ENCODE results near the gene EDC4.
"Not testable (repeated sequence)": the region's sequence is repeated elsewhere in the genome, so short reads cannot be mapped to it uniquely, and the experiment has no call there.

Gene EDC4

DNA sequence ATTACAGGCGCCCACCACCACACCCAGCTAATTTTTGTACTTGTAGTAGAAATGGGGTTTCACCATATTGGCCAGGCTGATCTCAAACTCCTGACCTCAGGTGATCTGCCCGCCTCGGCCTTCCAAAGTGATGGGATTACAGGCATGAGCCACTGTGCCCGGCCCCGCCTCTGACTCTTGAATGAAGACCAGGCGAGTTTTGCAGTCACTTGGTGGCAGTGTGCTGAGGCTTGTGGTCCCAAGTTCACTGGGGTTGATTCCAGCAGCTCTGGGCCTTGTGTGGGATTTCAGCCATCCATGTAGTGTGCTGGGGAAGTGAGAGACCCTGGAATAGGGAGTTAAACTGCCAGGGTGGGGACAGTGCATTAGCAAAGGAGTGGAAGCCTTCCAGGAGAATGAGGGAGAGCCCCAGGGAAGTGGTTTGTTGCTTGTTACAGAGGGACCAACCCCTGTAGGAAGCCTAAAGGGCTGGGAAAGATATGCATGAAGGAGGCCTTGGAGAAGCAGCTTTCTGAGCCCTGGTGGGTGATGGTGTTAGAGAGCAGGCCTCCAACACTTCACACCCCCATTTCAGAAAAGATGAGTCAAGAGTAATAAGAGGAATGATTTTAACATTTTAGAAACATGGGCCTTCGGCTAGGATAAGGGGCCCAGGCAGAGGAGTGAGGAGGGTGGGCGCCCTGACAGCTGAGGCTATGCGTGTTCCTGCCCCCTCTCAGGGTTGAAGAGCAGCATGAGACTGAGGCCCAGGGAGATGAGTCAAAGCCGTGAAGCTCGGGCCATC, 34.7 kb downstream of the EDC4 start:
- no peaks in the 10 kb centered on the region for H3K4me1 ChIP-seq (ENCODE audit: control insufficient read depth, insufficient read depth, low read length)
- H3K36me3 ChIP-seq (ENCODE audit: control insufficient read depth, insufficient read depth, low read length): peaks cover 12% of the 10 kb centered on the region
- no peak overlapping the region for H3K4me3 ChIP-seq (ENCODE audit: insufficient read depth, low read depth, low read length)
- WGBS, 2 experiments: 89% methylated on average over 11 of the region's 11 CpGs
- H3K9me3 ChIP-seq (ENCODE audit: control insufficient read depth, low read length): no peaks in the 10 kb centered on the region
- no peaks in the 10 kb centered on the region for H3K27me3 ChIP-seq (ENCODE audit: control insufficient read depth, insufficient read depth, low read length, poor library complexity, severe bottlenecking)
- H3K27ac ChIP-seq (ENCODE audit: insufficient read depth, low read depth, low read length, poor library complexity, severe bottlenecking): no peak overlapping the region

- H3K27me3 ChIP-seq (ENCODE audit: control insufficient read depth, insufficient read depth, low read length, poor library complexity, severe bottlenecking): no peaks in the 10 kb centered on the region
- no peak overlapping the region for H3K4me3 ChIP-seq (ENCODE audit: insufficient read depth, low read depth, low read length)
- peaks cover 12% of the 10 kb centered on the region for H3K36me3 ChIP-seq (ENCODE audit: control insufficient read depth, insufficient read depth, low read length)
- H3K27ac ChIP-seq (ENCODE audit: insufficient read depth, low read depth, low read length, poor library complexity, severe bottlenecking): no peak overlapping the region
- no peaks in the 10 kb centered on the region for H3K4me1 ChIP-seq (ENCODE audit: control insufficient read depth, insufficient read depth, low read length)
- H3K9me3 ChIP-seq (ENCODE audit: control insufficient read depth, low read length): no peaks in the 10 kb centered on the region
- 96 to 97% methylated on average over 36 of the region's 36 CpGs for WGBS, 2 experiments
Observed at GRCh38 chr16:67909056-67909742, 36.3 kb downstream of the EDC4 start.

- H3K9me3 ChIP-seq (ENCODE audit: control insufficient read depth, low read length): no peaks in the 10 kb centered on the region
- H3K4me3 ChIP-seq (ENCODE audit: insufficient read depth, low read depth, low read length): no peak overlapping the region
- H3K36me3 ChIP-seq (ENCODE audit: control insufficient read depth, insufficient read depth, low read length): peaks cover 12% of the 10 kb centered on the region
- no peak overlapping the region for H3K27ac ChIP-seq (ENCODE audit: insufficient read depth, low read depth, low read length, poor library complexity, severe bottlenecking)
- H3K27me3 ChIP-seq (ENCODE audit: control insufficient read depth, insufficient read depth, low read length, poor library complexity, severe bottlenecking): no peaks in the 10 kb centered on the region
- 92 to 96% methylated on average over 2 of the region's 2 CpGs for WGBS, 2 experiments
- no peaks in the 10 kb centered on the region for H3K4me1 ChIP-seq (ENCODE audit: control insufficient read depth, insufficient read depth, low read length)
Observed at GRCh38 chr16:67910158-67910557, 37.3 kb downstream of the EDC4 start.

DNA sequence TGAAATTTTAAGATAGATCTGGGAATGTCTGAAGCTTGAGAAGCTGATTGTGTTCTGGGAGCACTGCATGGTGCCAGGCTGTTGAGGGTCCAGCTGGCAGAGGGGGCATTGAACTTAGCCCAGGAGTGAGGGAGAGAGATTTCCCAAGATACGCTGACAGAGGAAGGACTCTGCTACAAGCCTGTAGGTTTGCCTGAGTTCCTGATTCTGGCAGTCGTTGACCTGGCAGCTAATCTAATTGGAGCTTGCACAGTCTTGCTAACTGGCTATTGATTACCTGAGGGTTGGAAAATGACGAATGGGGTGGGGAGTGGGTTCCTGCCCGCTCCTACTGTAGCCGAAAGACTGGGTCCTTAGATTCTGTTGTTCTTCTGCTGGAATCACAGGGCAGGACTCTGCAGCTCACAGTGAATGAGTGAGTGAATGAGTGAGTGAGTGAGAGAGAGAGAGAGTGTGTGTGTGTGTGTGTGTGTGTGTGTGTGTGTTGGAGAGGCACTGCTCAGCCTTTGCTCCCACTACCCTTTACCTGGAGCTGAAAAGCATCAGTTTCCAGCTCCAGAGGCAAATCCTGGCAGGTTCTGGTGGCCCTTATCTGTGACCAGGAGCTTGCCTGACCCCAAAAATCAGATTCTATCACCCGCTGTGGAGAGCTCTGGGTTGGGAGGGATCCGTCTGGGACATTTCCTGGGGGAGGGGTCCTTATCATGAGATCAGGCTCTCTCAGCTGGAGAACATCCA, 42.1 kb downstream of the EDC4 start:
- peaks cover 4% of the 10 kb centered on the region for H3K36me3 ChIP-seq (ENCODE audit: control insufficient read depth, insufficient read depth, low read length)
- H3K4me3 ChIP-seq (ENCODE audit: insufficient read depth, low read depth, low read length): no peak overlapping the region
- no peaks in the 10 kb centered on the region for H3K9me3 ChIP-seq (ENCODE audit: control insufficient read depth, low read length)
- no peaks in the 10 kb centered on the region for H3K27me3 ChIP-seq (ENCODE audit: control insufficient read depth, insufficient read depth, low read length, poor library complexity, severe bottlenecking)
- H3K4me1 ChIP-seq (ENCODE audit: control insufficient read depth, insufficient read depth, low read length): no peaks in the 10 kb centered on the region
- WGBS, 2 experiments: 80 to 86% methylated on average over 7 of the region's 7 CpGs
- H3K27ac ChIP-seq (ENCODE audit: insufficient read depth, low read depth, low read length, poor library complexity, severe bottlenecking): no peak overlapping the region

GRCh38 chr16:67915496-67915769, 42.6 kb downstream of the EDC4 start:
- H3K4me3 ChIP-seq (ENCODE audit: insufficient read depth, low read depth, low read length); H3K4me1 ChIP-seq (ENCODE audit: control insufficient read depth, insufficient read depth, low read length); H3K36me3 ChIP-seq (ENCODE audit: control insufficient read depth, insufficient read depth, low read length); H3K27me3 ChIP-seq (ENCODE audit: control insufficient read depth, insufficient read depth, low read length, poor library complexity, severe bottlenecking); H3K9me3 ChIP-seq (ENCODE audit: control insufficient read depth, low read length); H3K27ac ChIP-seq (ENCODE audit: insufficient read depth, low read depth, low read length, poor library complexity, severe bottlenecking): not testable (repeated sequence)
- WGBS, 2 experiments: 88% methylated on average over 1 of the region's 2 CpGs; no CpG with 5 or more reads in 1 of the 2 experiments

DNA sequence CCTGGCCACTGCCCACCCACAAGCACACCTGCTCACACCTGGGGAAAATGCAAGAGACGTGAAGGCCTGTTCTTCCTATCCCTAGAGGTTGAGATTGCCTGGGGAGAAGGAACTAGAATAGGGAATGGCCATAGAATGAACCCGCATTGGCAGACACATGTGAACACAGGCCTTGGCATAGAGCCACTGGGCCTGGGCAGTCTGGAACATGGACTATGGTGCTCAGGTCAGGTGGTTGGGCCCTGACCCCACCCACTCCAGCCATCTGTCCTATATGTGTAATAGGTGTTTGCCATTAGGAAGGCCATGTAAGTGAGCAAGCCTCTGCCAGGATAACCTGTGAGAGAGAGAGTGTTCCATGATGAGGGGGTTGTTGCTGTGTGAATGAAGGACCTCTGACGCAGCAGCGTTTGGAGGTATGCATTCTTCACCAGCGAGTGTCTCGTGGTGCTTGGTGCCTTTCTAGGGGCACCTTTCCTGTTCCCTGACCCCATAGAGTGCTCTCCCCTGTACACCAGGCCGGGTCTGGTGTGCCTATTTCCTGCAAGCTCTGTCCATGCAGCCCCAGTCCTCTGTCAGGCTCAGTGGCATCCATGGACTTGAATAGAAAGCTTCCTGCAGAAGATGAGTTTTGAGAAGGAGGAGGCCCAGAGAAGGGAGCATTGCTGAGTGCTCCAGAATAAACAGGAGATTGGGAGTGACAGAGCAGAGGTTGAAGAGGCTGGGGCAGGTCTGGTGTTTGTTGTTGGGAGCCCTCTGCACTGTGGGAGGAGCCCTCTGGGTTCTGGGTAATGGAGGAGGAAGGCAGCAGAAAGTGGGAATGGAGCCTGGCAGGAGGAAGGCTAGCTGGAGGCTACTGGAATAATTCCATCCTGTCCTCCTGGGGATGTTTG, 43.2 kb downstream of the EDC4 start:
- WGBS, 2 experiments: 90 to 92% methylated on average over 7 of the region's 7 CpGs

DNA sequence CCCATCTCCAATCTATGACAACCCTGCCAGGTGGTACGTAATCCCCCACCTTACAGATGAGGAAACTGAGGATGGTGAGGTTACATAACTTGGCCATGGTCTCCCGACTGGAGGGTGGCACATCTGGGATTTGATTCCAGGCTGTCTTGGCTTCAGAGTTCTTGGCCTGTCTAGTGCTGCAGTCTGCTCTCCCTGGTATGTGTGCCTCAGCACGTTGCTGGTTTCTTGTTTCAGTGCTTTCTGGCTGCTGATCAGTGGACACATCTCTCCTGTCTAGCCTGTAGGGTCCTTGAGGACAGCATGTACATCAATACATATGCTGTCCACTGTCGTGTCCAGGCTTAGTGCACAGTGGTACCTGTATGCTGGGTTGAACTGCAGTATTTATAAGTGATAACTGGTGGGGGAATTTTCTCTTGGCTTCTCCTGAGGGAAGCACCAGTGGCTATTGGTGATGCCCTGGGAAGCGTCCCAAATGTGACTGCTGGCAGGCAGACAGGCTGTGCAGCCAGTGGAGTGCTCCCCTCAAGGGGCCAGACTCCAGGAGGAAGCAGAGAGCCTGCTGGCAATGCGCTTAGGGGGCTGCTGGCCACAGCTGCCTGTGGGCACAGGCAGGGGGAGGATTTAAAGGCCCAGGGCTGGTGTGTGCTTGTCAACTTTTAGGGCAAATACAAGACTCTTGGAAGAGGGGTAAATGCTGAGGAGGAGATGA, 44.4 kb downstream of the EDC4 start:
- Histone ChIP-seq H3K4me3 (ENCODE audit: insufficient read depth, low read depth, low read length) (no peak overlapping the region), H3K27ac (ENCODE audit: insufficient read depth, low read depth, low read length, poor library complexity, severe bottlenecking) (no peak overlapping the region), H3K4me1 (ENCODE audit: control insufficient read depth, insufficient read depth, low read length) (no peaks in the 10 kb centered on the region), H3K9me3 (ENCODE audit: control insufficient read depth, low read length) (no peaks in the 10 kb centered on the region), H3K36me3 (ENCODE audit: control insufficient read depth, insufficient read depth, low read length) (no peaks in the 10 kb centered on the region), H3K27me3 (ENCODE audit: control insufficient read depth, insufficient read depth, low read length, poor library complexity, severe bottlenecking) (no peaks in the 10 kb centered on the region)
- WGBS, 2 experiments: 87 to 89% methylated on average over 6 of the region's 6 CpGs

More for the DNA sequence above, 43.2 kb downstream of the EDC4 start:
- Histone ChIP-seq H3K36me3 (ENCODE audit: control insufficient read depth, insufficient read depth, low read length) (no peaks in the 10 kb centered on the region), H3K4me3 (ENCODE audit: insufficient read depth, low read depth, low read length) (no peak overlapping the region), H3K9me3 (ENCODE audit: control insufficient read depth, low read length) (no peaks in the 10 kb centered on the region), H3K27ac (ENCODE audit: insufficient read depth, low read depth, low read length, poor library complexity, severe bottlenecking) (no peak overlapping the region), H3K27me3 (ENCODE audit: control insufficient read depth, insufficient read depth, low read length, poor library complexity, severe bottlenecking) (no peaks in the 10 kb centered on the region), H3K4me1 (ENCODE audit: control insufficient read depth, insufficient read depth, low read length) (no peaks in the 10 kb centered on the region)

DNA sequence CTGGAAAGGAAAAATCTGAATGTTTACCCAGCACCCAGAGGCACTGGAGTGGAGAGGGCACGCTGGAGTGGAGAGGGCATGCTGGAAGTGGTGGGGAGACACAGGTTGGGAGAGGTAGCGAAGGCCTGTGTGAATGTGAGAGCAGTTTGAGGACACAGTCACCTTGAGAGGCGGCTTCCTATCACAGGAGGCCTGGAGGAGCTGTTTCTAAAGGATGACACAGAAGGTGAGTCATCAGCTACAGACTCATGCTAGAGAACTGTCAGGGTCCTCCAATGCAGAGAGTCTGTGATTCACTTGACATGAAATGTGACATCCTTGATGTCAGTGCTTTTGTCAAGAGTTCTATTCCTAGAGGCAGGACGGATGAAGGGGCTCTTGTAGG, 45.0 kb downstream of the EDC4 start:
- no peaks in the 10 kb centered on the region for H3K27me3 ChIP-seq (ENCODE audit: control insufficient read depth, insufficient read depth, low read length, poor library complexity, severe bottlenecking)
- no peak overlapping the region for H3K4me3 ChIP-seq (ENCODE audit: insufficient read depth, low read depth, low read length)
- H3K27ac ChIP-seq (ENCODE audit: insufficient read depth, low read depth, low read length, poor library complexity, severe bottlenecking): no peak overlapping the region
- H3K9me3 ChIP-seq (ENCODE audit: control insufficient read depth, low read length): no peaks in the 10 kb centered on the region
- H3K36me3 ChIP-seq (ENCODE audit: control insufficient read depth, insufficient read depth, low read length): no peaks in the 10 kb centered on the region
- WGBS, 2 experiments: 87 to 88% methylated on average over 4 of the region's 4 CpGs
- H3K4me1 ChIP-seq (ENCODE audit: control insufficient read depth, insufficient read depth, low read length): no peaks in the 10 kb centered on the region

DNA sequence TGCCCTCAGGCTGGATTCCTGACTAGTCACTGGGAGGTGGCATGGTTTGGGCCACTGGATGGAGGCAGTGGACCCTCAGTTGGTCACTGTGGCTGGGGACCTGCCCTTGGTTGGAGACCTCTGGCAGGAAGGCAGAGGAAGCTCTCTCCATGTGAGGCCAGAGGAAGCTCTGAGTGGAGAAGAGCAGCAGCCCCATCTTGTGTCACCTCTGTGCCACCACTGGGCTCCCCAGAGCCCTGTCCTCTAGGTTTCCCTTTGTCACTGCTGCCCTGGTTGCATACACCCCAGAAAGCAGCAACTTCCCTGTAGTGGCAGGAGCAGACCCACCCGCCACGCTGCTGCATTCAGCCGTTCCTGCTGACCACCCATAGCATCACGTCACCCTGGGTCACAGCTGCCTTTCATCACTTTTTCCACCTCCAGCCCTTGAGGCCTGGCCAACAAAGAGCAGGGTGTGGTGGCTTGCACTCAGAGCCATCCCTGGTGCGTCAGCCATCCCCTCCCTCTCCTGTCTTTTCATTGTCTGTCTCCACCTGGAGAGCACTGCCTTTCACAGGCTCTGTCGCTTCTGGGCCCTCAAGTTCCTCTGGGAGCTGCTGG, 46.9 kb downstream of the EDC4 start:
- H3K4me3 ChIP-seq (ENCODE audit: insufficient read depth, low read depth, low read length): no peak overlapping the region
- H3K27me3 ChIP-seq (ENCODE audit: control insufficient read depth, insufficient read depth, low read length, poor library complexity, severe bottlenecking): no peaks in the 10 kb centered on the region
- H3K9me3 ChIP-seq (ENCODE audit: control insufficient read depth, low read length): no peaks in the 10 kb centered on the region
- no peaks in the 10 kb centered on the region for H3K36me3 ChIP-seq (ENCODE audit: control insufficient read depth, insufficient read depth, low read length)
- no peak overlapping the region for H3K27ac ChIP-seq (ENCODE audit: insufficient read depth, low read depth, low read length, poor library complexity, severe bottlenecking)
- 92 to 96% methylated on average over 6 of the region's 6 CpGs for WGBS, 2 experiments
- H3K4me1 ChIP-seq (ENCODE audit: control insufficient read depth, insufficient read depth, low read length): no peaks in the 10 kb centered on the region

Measured in ectodermal cell (in vitro differentiated cells).